Liver (tissue), 3 donors: ENCODE results near the gene MEGF11.

Experiments
- CTCF ChIP-seq: fragments of 150-350 bp; IDR thresholded peaks from 2 replicates; pipeline ENCODE4 v1.5.1; 2017; ENCODE audit warnings: improper control_type of control experiment, low read depth, low read length; ENCODE audit not compliant: missing input control
- EGR1 ChIP-seq, 2 donors: IDR thresholded peaks; 2 replicates each; pipeline ENCODE4 v1.6.1; 2016 to 2018; ENCODE audit warnings: antibody characterized with exemption in 2 of 2, low read depth in 2 of 2
- GABPA ChIP-seq, 2 donors: IDR thresholded peaks in 1 of 2; conservative IDR thresholded peaks in 1 of 2; 2 replicates each; pipeline ENCODE4 v1.6.1; 2016; ENCODE audit warnings: antibody characterized with exemption in 2 of 2, mild to moderate bottlenecking in 1 of 2, moderate library complexity in 1 of 2
- JUND ChIP-seq, 2 donors: IDR thresholded peaks; 2 replicates each; pipeline ENCODE4 v1.6.1; 2016; ENCODE audit warnings: antibody characterized with exemption in 2 of 2
- REST ChIP-seq: IDR thresholded peaks from 2 replicates; pipeline ENCODE4 v1.6.1; 2016; ENCODE audit warnings: antibody characterized with exemption, mild to moderate bottlenecking
- ZBTB33 ChIP-seq: IDR thresholded peaks from 2 replicates; pipeline ENCODE4 v1.6.1; 2016; ENCODE audit warnings: antibody characterized with exemption
- donor health status: healthy.
- donor health status: healthy.

GRCh38 chr15:66153549-66154415, 99.8 kb downstream of the MEGF11 start:
- no peak for TF ChIP-seq CTCF
- TF ChIP-seq GABPA (IDR thresholded peaks at IDR 0.05 in 1 of 2, conservative IDR thresholded peaks at IDR 0.05 in 1 of 2), result no peak
- no peak for TF ChIP-seq JUND (IDR thresholded peaks at IDR 0.05)
- no peak for TF ChIP-seq ZBTB33
- TF ChIP-seq EGR1 (IDR thresholded peaks at IDR 0.05; ENCODE audit: low read depth in 2 of 2), result no peak
- TF ChIP-seq REST, result no peak
